Peyer's patch (tissue), 4 donors: ENCODE measurements around the gene DPM1.

ENCODE experiments used
- POLR2A ChIP-seq, 2 donors: fragments of 450-650 bp; IDR thresholded peaks; one replicate each; pipeline ENCODE4 v1.5.1; 2017; ENCODE audit warnings: antibody characterized with exemption in 2 of 2, mild to moderate bottlenecking in 2 of 2, moderate library complexity in 2 of 2
- TF ChIP-seq, protein P1 (sequence below), 6 experiments: fragments of 450-650 bp in 4 of 6; fragments of 200-600 bp in 2 of 6; sonication (generic) in 1 of 6; IDR thresholded peaks; one replicate each; pipeline ENCODE4 v1.5.1; 2017 to 2019; ENCODE audit warnings: antibody characterized with exemption in 6 of 6, mild to moderate bottlenecking in 3 of 6, moderate library complexity in 1 of 6

DNA sequence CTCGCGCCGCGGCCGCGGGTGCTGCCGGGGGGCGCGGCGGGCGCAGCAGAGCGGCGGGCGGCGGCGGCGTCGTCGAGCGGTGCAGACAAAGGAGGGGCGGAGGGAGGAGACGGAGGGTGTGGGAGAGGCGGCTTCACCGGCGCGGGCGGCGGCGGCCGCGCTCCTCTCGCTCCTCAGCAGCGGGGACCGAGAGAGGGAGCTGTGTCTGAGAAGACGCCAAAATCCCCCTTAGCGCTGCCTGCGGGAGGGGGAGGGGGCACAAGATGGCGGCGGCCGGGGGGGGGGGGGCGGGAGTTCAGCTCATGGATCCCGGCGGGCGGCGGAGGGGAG is 27.4 kb downstream of the DPM1 start:
- TF ChIP-seq, protein P1, sequence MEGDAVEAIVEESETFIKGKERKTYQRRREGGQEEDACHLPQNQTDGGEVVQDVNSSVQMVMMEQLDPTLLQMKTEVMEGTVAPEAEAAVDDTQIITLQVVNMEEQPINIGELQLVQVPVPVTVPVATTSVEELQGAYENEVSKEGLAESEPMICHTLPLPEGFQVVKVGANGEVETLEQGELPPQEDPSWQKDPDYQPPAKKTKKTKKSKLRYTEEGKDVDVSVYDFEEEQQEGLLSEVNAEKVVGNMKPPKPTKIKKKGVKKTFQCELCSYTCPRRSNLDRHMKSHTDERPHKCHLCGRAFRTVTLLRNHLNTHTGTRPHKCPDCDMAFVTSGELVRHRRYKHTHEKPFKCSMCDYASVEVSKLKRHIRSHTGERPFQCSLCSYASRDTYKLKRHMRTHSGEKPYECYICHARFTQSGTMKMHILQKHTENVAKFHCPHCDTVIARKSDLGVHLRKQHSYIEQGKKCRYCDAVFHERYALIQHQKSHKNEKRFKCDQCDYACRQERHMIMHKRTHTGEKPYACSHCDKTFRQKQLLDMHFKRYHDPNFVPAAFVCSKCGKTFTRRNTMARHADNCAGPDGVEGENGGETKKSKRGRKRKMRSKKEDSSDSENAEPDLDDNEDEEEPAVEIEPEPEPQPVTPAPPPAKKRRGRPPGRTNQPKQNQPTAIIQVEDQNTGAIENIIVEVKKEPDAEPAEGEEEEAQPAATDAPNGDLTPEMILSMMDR (IDR thresholded peaks at IDR 0.05), result no peak
- TF ChIP-seq POLR2A (IDR thresholded peaks at IDR 0.05), result no peak
